H1 (cell line): Measurements from ENCODE around the gene LAMB1. TPM values are rescaled to one million over a fixed set of nuclear protein-coding genes. Genes with fewer than 3 reads are reported as not detected.

ENCODE experiments used
- ASH2L ChIP-seq: fragments of 200-600, 300-600 bp; sonication (generic); IDR thresholded peaks from one replicate; pipeline ENCODE4 v1.7.1; 2017; ENCODE audit warnings: low read length
- ATF3 ChIP-seq: IDR thresholded peaks from 2 replicates; pipeline ENCODE4 v1.6.1; 2011; ENCODE audit warnings: low read depth, mild to moderate bottlenecking, low read length; ENCODE audit not compliant: insufficient read depth
- JUND ChIP-seq: IDR thresholded peaks from 2 replicates; pipeline ENCODE4 v1.6.1; 2011; ENCODE audit warnings: mild to moderate bottlenecking, improper control_type of control experiment, low read length
- MAFK ChIP-seq: IDR thresholded peaks from 2 replicates; pipeline ENCODE4 v1.6.1; 2012; ENCODE audit warnings: low read depth, mild to moderate bottlenecking, improper control_type of control experiment, low read length
- NRF1 ChIP-seq: IDR thresholded peaks from 2 replicates; pipeline ENCODE4 v1.6.1; 2011; ENCODE audit warnings: mild to moderate bottlenecking, low read depth, low read length, improper control_type of control experiment
- PHF8 ChIP-seq: fragments of 200-600 bp; sonication (generic); conservative IDR thresholded peaks from 2 replicates; pipeline ENCODE4 v1.7.1; 2012; ENCODE audit warnings: low read depth, mild to moderate bottlenecking, inconsistent platforms, low read length, moderate library complexity
- POLR2AphosphoS5 ChIP-seq: IDR thresholded peaks from 2 replicates; pipeline ENCODE4 v1.6.1; 2011; ENCODE audit warnings: low read depth, low read length
- RXRA ChIP-seq: IDR thresholded peaks from 2 replicates; pipeline ENCODE4 v1.6.1; 2011; ENCODE audit warnings: low read depth, mild to moderate bottlenecking, low read length, moderate library complexity; ENCODE audit not compliant: insufficient read depth
- SAP30 ChIP-seq: fragments of 300-600 bp; sonication (generic); IDR thresholded peaks from 2 replicates; pipeline ENCODE4 v1.7.1; 2012; ENCODE audit warnings: low read length, moderate library complexity, mild to moderate bottlenecking, inconsistent platforms; ENCODE audit not compliant: insufficient read depth, insufficient replicate concordance
- TAF1 ChIP-seq: IDR thresholded peaks from 2 replicates; pipeline ENCODE4 v1.6.1; 2011; ENCODE audit warnings: mild to moderate bottlenecking, low read depth, low read length
- TBP ChIP-seq: IDR thresholded peaks from 2 replicates; pipeline ENCODE4 v1.6.1; 2011; ENCODE audit warnings: low read depth, low read length, improper control_type of control experiment
- polyA plus RNA-seq, 7 experiments: library from polyadenylated mRNA; depleted of rRNA in 3 of 7; stranded (reverse) in 5 of 7; unstranded in 2 of 7; fragments of >200 nt in 5 of 7; fragments of 200-250 nt in 2 of 7; gene quantifications; 1 replicate in 5 of 7; 2 replicates in 1 of 7; 4 replicates in 1 of 7; pipeline versions ENCODE4 v1.2.1 to v1.2.3, GENCODE V29; 2011 to 2013; ENCODE audit warnings: missing spikeins in 2 of 7, mixed read lengths in 2 of 7
- total RNA-seq: library from RNA; stranded (reverse); fragmentation: NEBNext Ultra II Directional; extraction: Animal tissue kit (Norgen Biotek cat#: 25700); gene quantifications from 2 replicates; pipeline ENCODE4 v1.2.1, GENCODE V29; 2021

LAMB1 gene
- total and polyA plus RNA-seq, 2 of the 8 experiments (the other 6 are each of a cell fraction or from before 2014, with no cell fraction given): 31.9 to 38.5 TPM

GRCh38 chr7:107890962-107891635 lies 111.9 kb downstream of the LAMB1 start, which contains the start of gene DLD (continued):
- TF ChIP-seq POLR2AphosphoS5: peak; percentile 48; the same call in 1 of the 2 replicates
- TF ChIP-seq RXRA: no peak
- TF ChIP-seq TAF1: peak; percentile 69; the same call in 1 of the 2 replicates
- peak; percentile 89 for TF ChIP-seq ASH2L
- TF ChIP-seq TBP: peak; percentile 57
- TF ChIP-seq SAP30: peak; percentile 50
- peak; percentile 87 for TF ChIP-seq PHF8
- peak; percentile 84 for TF ChIP-seq NRF1
- no peak for TF ChIP-seq MAFK
- TF ChIP-seq JUND: 0 out of 2 replicates have a peak, but pooled peaks have one; percentile 13
- 0 out of 2 replicates have a peak, but pooled peaks have one; percentile 40 for TF ChIP-seq ATF3
- TF ChIP-seq, all 59 proteins: peak for 21
